HUDEP-2 (cell line): ENCODE measurements around the gene CDX2.
"Not testable (repeated sequence)": the region's sequence is repeated elsewhere in the genome, so short reads cannot be mapped to it uniquely, and the experiment has no call there.

Source experiments
- DNase-seq, 76 experiments: peaks; one replicate each; lab custom pipeline; 2025; ENCODE audit not compliant: unreplicated experiment in 76 of 76; lab: John Stamatoyannopoulos, UW

Gene CDX2, protein sequence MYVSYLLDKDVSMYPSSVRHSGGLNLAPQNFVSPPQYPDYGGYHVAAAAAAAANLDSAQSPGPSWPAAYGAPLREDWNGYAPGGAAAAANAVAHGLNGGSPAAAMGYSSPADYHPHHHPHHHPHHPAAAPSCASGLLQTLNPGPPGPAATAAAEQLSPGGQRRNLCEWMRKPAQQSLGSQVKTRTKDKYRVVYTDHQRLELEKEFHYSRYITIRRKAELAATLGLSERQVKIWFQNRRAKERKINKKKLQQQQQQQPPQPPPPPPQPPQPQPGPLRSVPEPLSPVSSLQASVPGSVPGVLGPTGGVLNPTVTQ

DNA sequence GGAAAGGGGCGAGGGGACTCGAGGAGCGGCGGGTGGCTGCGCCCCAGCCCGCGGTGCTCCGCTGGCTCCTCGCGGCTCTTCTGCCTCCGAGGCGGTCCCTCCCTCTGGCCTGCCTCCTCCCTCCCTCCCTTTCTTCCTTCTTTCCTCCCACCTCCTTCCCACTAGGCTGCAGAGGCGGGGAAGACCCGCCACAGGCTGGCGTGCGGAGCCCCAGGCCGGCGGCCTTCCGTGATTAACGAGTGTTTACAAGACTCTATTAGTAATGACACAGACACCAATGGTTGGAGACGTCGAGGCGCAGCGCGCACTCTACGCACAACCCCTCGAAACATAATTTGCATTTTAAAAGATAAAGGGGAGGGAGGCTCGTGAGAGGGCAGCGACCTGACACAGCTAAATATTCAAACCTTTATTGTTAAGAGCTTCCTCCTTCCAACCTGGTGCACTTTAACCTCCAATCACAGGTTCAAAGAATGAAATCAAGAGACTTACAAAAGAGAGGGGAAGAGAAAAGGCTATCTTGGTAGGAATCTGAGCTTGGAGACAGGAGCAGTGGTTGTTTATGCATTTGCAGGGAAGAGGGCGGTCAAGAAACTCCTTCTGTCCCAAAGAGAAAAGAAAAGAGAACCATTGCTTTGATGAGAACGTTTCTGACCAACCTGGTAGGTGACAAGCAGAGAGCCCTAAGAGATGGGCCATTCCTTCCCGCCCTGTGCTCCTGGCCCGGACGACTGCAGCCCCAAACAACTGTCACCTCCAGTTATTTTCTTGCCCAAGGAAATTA, at the start of gene CDX2:
CDX2 (minus strand) TSS at position 234 of the 784 bp plus-strand sequence. CDS start 309 bp downstream, outside the sequence.
- DNase-seq: no peak

DNA sequence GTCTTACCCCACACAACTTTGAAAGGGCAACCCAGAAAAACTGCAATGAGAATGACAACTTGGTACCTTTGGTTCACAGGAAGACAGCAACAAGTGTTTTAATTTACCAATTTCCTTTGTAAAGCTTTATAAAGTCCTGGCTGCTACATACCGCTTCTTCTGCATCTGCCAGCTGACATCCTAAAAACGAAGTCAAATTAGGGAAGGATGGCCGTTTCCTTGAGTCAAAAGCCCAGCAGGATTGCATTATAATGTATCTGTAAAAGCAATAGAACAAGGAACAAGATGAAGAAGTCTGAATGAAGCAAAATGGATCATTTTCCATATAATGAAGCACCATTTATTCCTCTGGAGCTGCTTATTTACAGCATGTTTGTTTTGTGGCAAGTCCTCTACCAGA, 45.2 kb upstream of the CDX2 start:
- no peak for DNase-seq

DNA sequence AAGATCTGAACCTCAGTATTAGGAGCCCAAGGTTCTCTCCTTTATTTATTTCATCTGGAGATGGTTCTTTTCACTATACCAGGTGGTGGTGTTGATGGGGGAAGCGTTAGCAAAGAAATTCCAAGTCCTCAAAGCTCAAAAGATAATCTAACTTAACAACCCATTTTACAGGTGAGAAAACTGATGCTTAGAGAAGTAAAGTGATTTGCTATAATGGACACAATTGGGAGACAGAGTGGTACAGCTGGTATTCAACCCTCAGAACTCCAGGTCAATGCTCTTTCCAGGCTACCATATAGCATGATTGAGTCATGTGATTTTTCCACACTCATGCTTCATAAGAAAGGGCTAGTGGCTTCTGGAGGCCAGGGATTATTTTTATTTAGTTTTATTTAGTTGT, 44.4 kb upstream of the CDX2 start:
- DNase-seq: no peak

- DNase-seq: no peak
Measured at GRCh38 chr13:28012896-28013295, 43.8 kb upstream of the CDX2 start.

GRCh38 chr13:28012383-28012782, 43.3 kb upstream of the CDX2 start:
- no peak for DNase-seq

DNA sequence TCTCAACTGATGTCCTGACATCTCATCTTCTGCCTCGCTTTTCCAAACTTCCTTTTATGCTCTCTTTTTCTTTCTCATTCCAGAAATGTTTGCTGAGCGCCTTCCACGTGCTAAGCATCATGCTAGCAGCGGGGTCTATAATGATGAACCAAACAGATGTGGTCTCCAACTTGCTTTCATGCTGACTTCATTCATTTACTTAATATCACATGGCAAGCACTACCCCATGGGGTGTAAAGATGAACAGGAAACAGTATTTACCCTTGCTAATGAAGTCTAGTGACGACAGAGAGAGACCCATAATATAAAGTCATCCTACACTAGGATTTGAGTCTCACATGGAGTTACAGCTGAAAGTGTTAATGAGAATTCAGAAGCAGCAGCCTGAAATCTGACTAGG, 40.9 kb upstream of the CDX2 start:
- DNase-seq: no peak

- DNase-seq: not testable (repeated sequence)
Measured at GRCh38 chr13:28005016-28005415, 35.9 kb upstream of the CDX2 start.

- no peak for DNase-seq
Measured at GRCh38 chr13:28002886-28003698, 34.0 kb upstream of the CDX2 start.

DNA sequence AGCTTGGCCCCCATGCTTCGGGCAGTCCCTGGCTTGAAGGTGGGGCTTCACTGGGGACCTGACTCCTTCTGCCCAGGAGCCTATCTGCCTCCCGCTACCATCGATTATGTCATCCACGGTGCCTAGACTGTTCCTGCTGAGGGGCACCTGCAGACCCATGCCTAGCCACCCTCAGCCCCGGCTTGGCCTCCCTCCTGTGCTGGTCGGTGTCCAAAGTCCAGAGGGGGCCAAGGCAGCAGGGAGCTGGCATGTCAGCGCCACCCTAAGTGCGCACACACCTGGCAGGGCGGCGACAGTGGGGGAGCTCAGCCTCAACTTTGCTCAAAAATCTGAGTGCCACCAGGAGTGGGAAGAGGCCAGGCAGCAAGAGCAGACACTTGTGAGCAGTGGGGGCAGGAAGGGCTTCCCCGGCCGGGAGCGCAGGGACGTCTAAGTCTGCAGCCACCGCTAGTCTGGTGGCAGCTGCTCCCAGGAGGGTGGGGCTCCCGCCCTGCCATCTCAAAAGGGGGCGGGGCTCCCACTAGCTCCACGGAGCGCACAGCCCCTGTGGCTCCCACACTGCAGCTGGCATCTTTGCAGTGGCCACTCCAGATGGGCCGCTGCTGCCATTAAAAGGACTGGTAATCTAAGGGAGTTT, 32.8 kb upstream of the CDX2 start:
- DNase-seq: no peak

GRCh38 chr13:28001049-28001448, 31.9 kb upstream of the CDX2 start:
- DNase-seq: no peak

- DNase-seq: no peak
Measured at GRCh38 chr13:28000567-28000966, 31.5 kb upstream of the CDX2 start.

DNA sequence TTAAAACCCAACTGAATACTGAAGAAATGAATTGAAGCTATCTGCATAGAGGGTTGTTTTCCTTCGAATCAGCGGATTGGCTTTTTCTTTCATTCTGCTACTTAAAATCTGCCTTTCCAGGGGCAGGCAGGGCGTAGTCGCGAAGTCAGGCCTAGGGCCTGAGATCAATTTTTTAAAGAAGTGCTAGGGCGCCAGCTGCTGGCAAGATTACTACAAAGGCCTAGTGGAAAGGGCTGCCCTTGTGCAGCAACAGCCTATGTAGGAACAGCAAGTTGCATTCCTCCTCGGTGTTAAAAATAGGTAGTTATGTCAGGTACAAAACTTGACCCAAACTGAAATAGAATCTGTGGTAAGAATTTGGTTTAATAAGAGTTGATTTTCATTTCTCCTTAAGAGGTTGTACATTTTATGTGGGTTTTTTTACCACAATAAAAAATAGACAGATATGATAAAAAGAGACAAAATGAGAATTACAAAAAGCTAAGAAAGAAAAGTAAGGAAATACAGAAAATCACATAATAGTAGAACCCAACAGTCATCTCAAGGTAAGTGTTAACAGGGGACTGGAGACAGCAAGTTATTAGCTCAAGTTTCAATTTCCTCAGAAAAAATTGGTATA, 28.9 kb upstream of the CDX2 start:
- DNase-seq: peak in 58 of 76 experiments; percentile 2 to 68 (median 26)

DNA sequence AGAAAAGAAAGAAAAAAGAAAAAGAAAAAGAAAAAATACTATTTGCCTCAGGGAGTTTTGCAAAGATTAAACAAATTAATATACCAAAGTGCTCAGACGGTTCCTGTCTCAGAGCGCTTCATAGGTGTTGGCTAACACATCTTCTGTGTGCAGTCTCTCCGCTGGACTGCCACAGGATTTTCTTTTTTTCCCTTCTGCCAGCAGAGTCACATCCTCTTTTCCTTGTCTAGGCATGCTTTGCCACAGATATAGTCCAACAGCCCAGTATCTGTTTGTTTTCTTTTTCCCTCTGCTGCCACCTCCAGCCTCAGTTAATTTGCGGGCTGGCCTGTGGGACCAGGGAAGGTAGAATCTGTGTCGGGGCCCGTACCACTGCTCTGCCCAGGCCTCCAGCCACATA, 22.8 kb upstream of the CDX2 start:
- DNase-seq: no peak

GRCh38 chr13:27988520-27988919, 19.4 kb upstream of the CDX2 start, which contains the start of gene URAD:
URAD (minus strand) TSS chr13:27988693; CDS start chr13:27988637, 56 bp downstream.
- DNase-seq: no peak

GRCh38 chr13:27985600-27985999, 16.5 kb upstream of the CDX2 start:
- no peak for DNase-seq

DNA sequence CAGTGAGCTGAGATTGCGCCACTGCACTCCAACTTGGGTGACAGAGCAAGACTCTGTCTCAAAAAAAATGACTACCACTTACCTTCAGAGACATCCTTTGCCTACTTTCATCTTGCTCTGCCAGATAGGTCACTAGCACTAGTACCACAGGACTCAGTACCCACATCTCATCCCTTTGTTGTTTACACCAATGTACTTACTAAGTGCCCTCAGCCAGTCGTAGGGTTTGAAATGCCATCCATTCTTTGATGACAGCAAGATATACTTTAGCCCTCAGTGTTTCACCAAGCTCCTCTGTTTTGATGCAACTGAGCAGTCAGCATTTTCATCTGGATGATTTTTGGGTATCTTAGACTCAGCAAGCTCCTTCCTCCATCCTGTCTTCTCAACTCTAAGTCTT, 13.2 kb upstream of the CDX2 start:
- DNase-seq: no peak

DNA sequence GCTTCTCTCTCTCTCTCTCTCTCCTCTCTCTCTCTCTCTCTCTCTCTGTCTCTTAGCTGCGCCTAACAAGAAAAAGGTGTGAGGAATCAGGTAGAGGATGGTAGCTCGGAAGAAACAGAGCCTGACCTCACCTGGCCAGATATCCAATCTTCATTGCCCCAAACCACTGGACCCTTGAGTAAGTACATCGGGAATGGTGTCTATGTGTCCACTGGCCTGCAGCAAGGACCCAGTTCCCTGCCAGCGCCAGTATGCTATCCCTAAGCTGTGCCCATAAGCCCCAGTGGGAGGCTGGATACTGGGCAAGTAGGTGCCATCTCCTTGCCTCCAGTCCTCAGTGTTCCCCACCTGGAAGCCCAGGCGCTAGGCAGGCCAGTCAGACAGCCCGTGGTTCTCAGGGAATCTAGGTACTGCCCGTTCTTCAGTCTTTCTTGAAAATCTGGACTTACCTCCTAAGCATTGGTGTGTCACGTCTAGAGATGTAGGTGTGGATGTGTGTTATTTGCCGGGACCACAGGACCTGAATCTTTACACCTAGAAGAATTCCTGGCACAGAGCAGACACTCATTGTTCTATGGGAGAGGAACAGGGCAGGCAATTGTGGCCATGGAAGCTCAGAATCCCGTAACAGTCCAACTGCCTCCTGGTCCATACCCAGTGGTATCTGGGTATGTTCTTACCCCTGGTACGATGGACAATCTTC, 12.0 kb upstream of the CDX2 start:
- DNase-seq: no peak

DNA sequence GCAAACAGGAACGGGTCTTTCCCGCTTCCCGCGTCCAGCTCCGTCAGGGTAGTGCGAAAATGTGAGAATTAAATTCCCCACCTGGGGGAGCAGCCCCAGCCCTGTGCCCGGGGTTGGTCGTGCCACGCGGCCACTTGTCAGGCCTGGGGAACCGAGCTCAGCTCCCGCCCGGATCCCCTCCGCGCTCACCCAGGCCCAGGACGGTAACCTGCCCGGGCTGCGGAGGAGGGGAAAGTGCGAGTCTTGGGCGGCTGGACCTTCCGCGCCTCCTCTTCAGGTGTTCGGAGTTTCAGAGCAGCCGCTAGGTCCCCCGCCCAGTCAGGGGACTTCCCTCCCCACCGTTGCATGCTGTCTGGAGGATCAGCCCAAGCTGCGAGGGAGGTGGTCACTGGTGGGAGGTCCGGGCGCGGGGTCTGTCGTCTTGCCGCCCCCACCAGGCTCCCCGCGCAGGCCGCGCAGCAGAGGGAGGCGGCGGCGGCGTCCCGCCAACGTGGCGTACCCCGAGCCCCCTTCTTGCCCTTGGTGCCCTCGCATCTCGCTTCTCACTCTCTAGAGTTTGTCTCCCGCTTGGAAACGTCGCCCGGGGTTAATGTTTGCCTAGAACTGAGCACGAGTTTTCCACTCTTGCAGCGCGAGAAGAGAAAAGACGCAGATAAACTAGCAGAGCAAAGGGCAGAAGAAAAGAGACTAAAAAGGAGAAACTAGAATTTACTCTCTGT, 11.3 kb upstream of the CDX2 start:
- DNase-seq: no peak

GRCh38 chr13:27979765-27980279, 10.7 kb upstream of the CDX2 start:
- DNase-seq: no peak
